ENCODE measurements around the gene CRMP1. TPM values are rescaled to one million over a fixed set of nuclear protein-coding genes. Genes with fewer than 3 reads are reported as not detected.

CRMP1 gene
- total and polyA plus RNA-seq, 2 of the 8 experiments (the other 6 are each of a cell fraction or from before 2014, with no cell fraction given): 120 to 131 TPM

DNA sequence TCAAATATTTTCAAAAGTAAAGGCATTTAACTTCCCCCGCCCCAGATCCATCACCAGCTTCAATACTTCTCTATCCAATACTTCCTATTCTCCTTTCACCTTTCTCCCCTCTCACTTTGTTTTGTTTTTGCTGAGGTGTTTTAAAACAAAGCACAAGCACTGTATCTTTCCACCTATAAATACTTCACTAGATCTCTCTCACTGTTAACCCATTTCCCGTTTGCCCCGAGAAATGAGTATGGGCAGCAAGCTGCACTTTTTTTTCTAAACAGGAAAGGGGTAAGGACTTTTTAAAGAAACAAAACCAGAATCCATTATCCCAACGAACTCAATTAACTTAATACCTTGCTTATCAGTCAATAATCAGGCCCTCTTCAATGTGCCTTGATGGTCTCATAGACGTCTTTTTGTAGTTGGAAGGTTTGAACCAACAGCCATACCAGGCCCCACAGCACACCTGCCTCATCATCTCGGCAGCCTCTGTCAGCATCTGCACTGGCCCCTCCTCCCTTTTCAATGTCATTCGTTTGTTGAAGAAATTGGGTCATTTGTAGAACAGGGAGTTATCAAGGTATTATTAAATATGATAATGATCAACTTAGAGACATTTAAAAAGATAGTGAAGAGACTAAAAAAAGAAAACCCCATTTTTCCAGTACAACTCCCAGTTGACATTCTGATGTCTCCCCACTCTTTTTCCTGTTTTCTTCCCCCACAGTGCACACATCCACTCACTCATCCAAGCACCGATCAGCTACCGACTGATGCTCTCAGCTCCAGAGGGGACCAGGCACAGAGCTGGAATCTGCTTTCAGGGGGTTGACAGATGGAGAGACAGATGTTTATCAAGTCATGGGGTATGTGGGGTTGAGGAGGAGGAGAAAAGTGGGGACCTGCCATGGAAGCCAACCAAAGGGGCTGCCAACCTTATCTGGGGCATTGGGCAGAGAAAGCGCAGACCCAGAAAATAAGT is 25.8 kb downstream of the CRMP1 start:
- no peak overlapping the region for H4K8ac ChIP-seq (ENCODE audit: extremely low read depth, insufficient read depth, low read length)
- peaks cover 0 to 22% of the 10 kb centered on the region in 2 experiments; a peak in 3 of 4 replicates for H3K79me2 ChIP-seq (ENCODE audit: control insufficient read depth in 1 of 2, insufficient read depth in 2 of 2, low read length in 2 of 2)
- no peak overlapping the region for H2AFZ ChIP-seq (ENCODE audit: low read length)
- no peak overlapping the region for H3K27ac ChIP-seq (ENCODE audit: low read depth, low read length)
- H3K4me3 ChIP-seq (ENCODE audit: extremely low read depth in 1 of 4, insufficient read depth in 2 of 4, low read depth in 3 of 4, low read length in 4 of 4): no peak overlapping the region
- ChIA-PET CTCF (ENCODE audit: partially characterized antibody) (interaction anchor here (0.6 to 1.5 kb wide), 3 partner anchors 20 to 97 kb away, joined by 3 read pairs; no protein-coding TSS in a partner anchor), POLR2A (ENCODE audit: partially characterized antibody) (no interaction called here)
- no peak overlapping the region for H3K9ac ChIP-seq (replicated peaks in 1 of 4; ENCODE audit: extremely low read depth in 1 of 4, low read depth in 3 of 4, low read length in 3 of 4)
- no peak overlapping the region for H3K56ac ChIP-seq (replicated peaks; ENCODE audit: insufficient read length, low read depth, low read length)
- H3K18ac ChIP-seq (ENCODE audit: extremely low read depth, low read length): no peak overlapping the region
- no peak overlapping the region for H3K4ac ChIP-seq (replicated peaks; ENCODE audit: insufficient read length, low read depth, low read length)
- DNase-seq (ENCODE audit: low read depth in 1 of 2, low spot score in 2 of 2) (no peak), FAIRE-seq (no peak)
- H2BK5ac ChIP-seq (ENCODE audit: low read depth, low read length): no peak overlapping the region
- no peak overlapping the region for H2BK15ac ChIP-seq (ENCODE audit: low read length)
- H3K23me2 ChIP-seq (ENCODE audit: low read depth, low read length): no peaks in the 10 kb centered on the region
- H2BK12ac ChIP-seq (ENCODE audit: low read depth, low read length): no peak overlapping the region
- no peak overlapping the region for H2BK120ac ChIP-seq (replicated peaks; ENCODE audit: low read depth, low read length)
- H3K14ac ChIP-seq (ENCODE audit: insufficient read length): no peak overlapping the region
- H2AK5ac ChIP-seq (ENCODE audit: low read depth, low read length): no peak overlapping the region
- no peak overlapping the region for H2BK20ac ChIP-seq (ENCODE audit: low read length)
- H4K5ac ChIP-seq (ENCODE audit: insufficient read length, low read depth, low read length): no peak overlapping the region
- peaks cover 4 to 10% (median 9%) of the 10 kb centered on the region in 4 experiments; a peak in 5 of 8 replicates for H3K36me3 ChIP-seq (ENCODE audit: control insufficient read depth in 2 of 4, insufficient read depth in 4 of 4, low read length in 3 of 4)
- H3K9me3 ChIP-seq (ENCODE audit: insufficient read depth in 2 of 2, low read depth in 1 of 2, low read length in 1 of 2): no peaks in the 10 kb centered on the region
- H4K91ac ChIP-seq (replicated peaks; ENCODE audit: insufficient read length, low read length): no peak overlapping the region
- no peak overlapping the region for H3K23ac ChIP-seq (ENCODE audit: insufficient read length)
- H4K20me1 ChIP-seq (replicated peaks in 1 of 2; ENCODE audit: control insufficient read depth in 1 of 2, insufficient read depth in 2 of 2, low read length in 2 of 2): peaks cover 15 to 32% of the 10 kb centered on the region in 2 experiments
- WGBS, 2 experiments (ENCODE audit: extremely low coverage in 1 of 2, insufficient coverage in 1 of 2, insufficient read length in 1 of 2, insufficient replicate concordance in 2 of 2, low coverage in 1 of 2, low lambda C conversion rate in 2 of 2, missing lambda C conversion rate in 1 of 2): 85 to 100% methylated on average over 1 to 10 of the region's 10 CpGs
- H3K27me3 ChIP-seq (replicated peaks in 1 of 4; ENCODE audit: control insufficient read depth in 3 of 4, extremely low read depth in 1 of 4, insufficient read depth in 3 of 4, low read length in 3 of 4): no peaks in the 10 kb centered on the region
- peaks cover 0 to 9% (median 3%) of the 10 kb centered on the region in 4 experiments; a peak in 3 of 7 replicates for H3K4me1 ChIP-seq (replicated peaks in 1 of 4; ENCODE audit: control insufficient read depth in 3 of 4, insufficient read depth in 4 of 4, low read length in 3 of 4)
- peaks cover 30% of the 10 kb centered on the region for H3K79me1 ChIP-seq (ENCODE audit: low read depth, low read length)
- H3K4me2 ChIP-seq (ENCODE audit: insufficient read depth in 1 of 2, low read depth in 2 of 2, low read length in 2 of 2): no peak overlapping the region
- TF ChIP-seq RBBP5 (IDR thresholded peaks at IDR 0.05; ENCODE audit: borderline replicate concordance, low read depth, low read length) (no peak), NANOG (IDR thresholded peaks at IDR 0.05; ENCODE audit: insufficient read depth, low read depth, low read length, poor library complexity, severe bottlenecking) (no peak), NRF1 (IDR thresholded peaks at IDR 0.05; ENCODE audit: low read depth, low read length) (no peak), CBX5 (IDR thresholded peaks at IDR 0.05; ENCODE audit: low read depth, low read length) (no peak), YY1 (IDR thresholded peaks at IDR 0.05; ENCODE audit: low read depth, low read length) (no peak), HDAC2 (IDR thresholded peaks at IDR 0.05; ENCODE audit: borderline replicate concordance in 1 of 2, low read depth in 2 of 2, low read length in 2 of 2) (no peak), EP300 (IDR thresholded peaks at IDR 0.05; ENCODE audit: borderline replicate concordance in 1 of 2, low read depth in 2 of 2, low read length in 2 of 2) (no peak), MAFK (IDR thresholded peaks at IDR 0.05; ENCODE audit: low read depth, low read length) (no peak), HDAC6 (IDR thresholded peaks at IDR 0.05; ENCODE audit: low read depth, low read length) (no peak)

Data from H1 (cell line).